Ectodermal cell (in vitro differentiated cells): ENCODE measurements around the gene PLPP1.

Experiments used
- H3K27ac ChIP-seq: 2 replicates; pipeline ENCODE4 v1.7.0; 2013; ENCODE audit warnings: mild to moderate bottlenecking, low read depth, low read length; ENCODE audit not compliant: insufficient read depth, poor library complexity, severe bottlenecking
- H3K27me3 ChIP-seq: 2 replicates; pipeline ENCODE4 v1.7.0; 2013; ENCODE audit warnings: mild to moderate bottlenecking, low read length; ENCODE audit not compliant: insufficient read depth, control insufficient read depth, poor library complexity, severe bottlenecking
- H3K36me3 ChIP-seq: one replicate; pipeline ENCODE4 v1.7.0; 2013; ENCODE audit warnings: low read length; ENCODE audit not compliant: control insufficient read depth, insufficient read depth
- H3K4me1 ChIP-seq: one replicate; pipeline ENCODE4 v1.7.0; 2013; ENCODE audit warnings: low read length; ENCODE audit not compliant: control insufficient read depth, insufficient read depth
- H3K4me3 ChIP-seq: 2 replicates; pipeline ENCODE4 v1.7.0; 2013; ENCODE audit warnings: low read depth, low read length, control low read depth; ENCODE audit not compliant: insufficient read depth
- H3K9me3 ChIP-seq: 2 replicates; pipeline ENCODE4 v1.7.0; 2013; ENCODE audit warnings: mild to moderate bottlenecking, low read length, moderate library complexity; ENCODE audit not compliant: control insufficient read depth
- WGBS, 2 experiments: methylation state at CpG; one replicate each; pipeline ENCODE4 v1.1.7; 2013; ENCODE audit warnings: missing lambda C conversion rate in 2 of 2; 5-methylcytosine and 5-hydroxymethylcytosine counted together

PLPP1 gene

DNA sequence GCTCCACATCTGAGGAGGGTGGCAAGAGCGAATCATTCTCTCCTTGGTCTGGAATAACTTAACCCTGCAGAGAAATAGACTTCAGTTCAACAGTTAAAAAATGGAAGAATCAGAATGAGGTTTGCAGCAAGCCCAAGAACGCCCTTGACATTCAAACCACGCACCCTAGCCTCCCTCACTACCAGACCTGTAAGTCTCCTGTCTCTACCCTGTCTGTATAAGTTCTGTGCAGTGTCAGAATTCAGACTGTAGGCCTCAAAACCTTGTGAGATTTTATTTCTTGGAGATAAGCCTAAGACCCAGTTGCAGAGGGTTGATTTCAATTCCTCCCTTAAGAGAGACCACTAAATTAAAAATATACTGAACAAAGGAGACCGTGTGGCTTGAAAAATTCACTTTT lies 35.8 kb upstream of the PLPP1 start:
- H3K36me3 ChIP-seq, result no peaks in the 10 kb centered on the region
- peaks cover 8% of the 10 kb centered on the region for H3K4me1 ChIP-seq
- no peak overlapping the region for H3K27ac ChIP-seq
- WGBS, 2 experiments, result 87 to 94% methylated on average over 4 of the region's 4 CpGs
- no peak overlapping the region for H3K4me3 ChIP-seq
- no peaks in the 10 kb centered on the region for H3K27me3 ChIP-seq
- H3K9me3 ChIP-seq, result no peaks in the 10 kb centered on the region

GRCh38 chr5:55570026-55570425 lies 35.3 kb upstream of the PLPP1 start:
- WGBS, 2 experiments, result 88 to 100% methylated on average over 2 of the region's 2 CpGs
- Histone ChIP-seq H3K36me3 (no peaks in the 10 kb centered on the region), H3K27me3 (no peaks in the 10 kb centered on the region), H3K27ac (peak overlapping the region; percentile 48), H3K9me3 (no peaks in the 10 kb centered on the region), H3K4me3 (no peak overlapping the region), H3K4me1 (peaks cover 8% of the 10 kb centered on the region)

DNA sequence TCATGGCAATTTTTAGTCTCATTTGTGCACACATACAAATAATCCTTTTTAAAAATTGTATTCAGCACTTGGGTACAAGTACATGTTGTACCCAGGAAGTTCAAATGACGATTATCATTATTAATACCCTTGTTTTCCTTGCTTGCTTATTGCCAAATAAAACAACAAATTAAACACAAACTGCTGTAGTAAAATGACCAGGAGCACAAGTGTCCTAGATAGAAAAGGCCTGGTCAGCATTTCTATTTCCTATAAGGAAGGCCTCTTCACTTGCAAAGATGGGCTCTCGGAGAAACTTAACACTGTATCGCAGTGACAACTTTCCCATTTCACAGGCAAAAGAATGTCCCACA lies 34.7 kb upstream of the PLPP1 start:
- no peaks in the 10 kb centered on the region for H3K36me3 ChIP-seq
- H3K27me3 ChIP-seq, result no peaks in the 10 kb centered on the region
- H3K4me3 ChIP-seq, result no peak overlapping the region
- no peaks in the 10 kb centered on the region for H3K9me3 ChIP-seq
- WGBS, 2 experiments, result 86 to 94% methylated on average over 3 of the region's 3 CpGs
- no peak overlapping the region for H3K27ac ChIP-seq
- H3K4me1 ChIP-seq, result peaks cover 8% of the 10 kb centered on the region

GRCh38 chr5:55568654-55569512 lies 34.1 kb upstream of the PLPP1 start:
- 75 to 79% methylated on average over 15 of the region's 15 CpGs for WGBS, 2 experiments
- H3K27ac ChIP-seq, result no peak overlapping the region

GRCh38 chr5:55564721-55565120 lies 30.0 kb upstream of the PLPP1 start:
- WGBS, 2 experiments, result 92% methylated on average over 3 of the region's 3 CpGs
- H3K27me3 ChIP-seq, result no peaks in the 10 kb centered on the region
- no peaks in the 10 kb centered on the region for H3K9me3 ChIP-seq
- no peak overlapping the region for H3K4me3 ChIP-seq
- H3K4me1 ChIP-seq, result no peaks in the 10 kb centered on the region
- H3K36me3 ChIP-seq, result no peaks in the 10 kb centered on the region
- no peak overlapping the region for H3K27ac ChIP-seq

More at GRCh38 chr5:55568654-55569512, 34.1 kb upstream of the PLPP1 start:
- Histone ChIP-seq H3K4me3 (no peak overlapping the region), H3K36me3 (no peaks in the 10 kb centered on the region), H3K27me3 (no peaks in the 10 kb centered on the region), H3K4me1 (peaks cover 8% of the 10 kb centered on the region), H3K9me3 (no peaks in the 10 kb centered on the region)

- H3K4me3 ChIP-seq, result no peak overlapping the region
- no peaks in the 10 kb centered on the region for H3K27me3 ChIP-seq
- 81 to 90% methylated on average over 2 of the region's 2 CpGs for WGBS, 2 experiments
- H3K4me1 ChIP-seq, result no peaks in the 10 kb centered on the region
- no peak overlapping the region for H3K27ac ChIP-seq
- no peaks in the 10 kb centered on the region for H3K9me3 ChIP-seq
- H3K36me3 ChIP-seq, result no peaks in the 10 kb centered on the region
Observed at GRCh38 chr5:55558484-55558883, 23.7 kb upstream of the PLPP1 start.

GRCh38 chr5:55557123-55557522 lies 22.4 kb upstream of the PLPP1 start:
- 95 to 98% methylated on average over 3 of the region's 3 CpGs for WGBS, 2 experiments
- Histone ChIP-seq H3K27me3 (no peaks in the 10 kb centered on the region), H3K27ac (no peak overlapping the region), H3K4me1 (no peaks in the 10 kb centered on the region), H3K9me3 (no peaks in the 10 kb centered on the region), H3K36me3 (no peaks in the 10 kb centered on the region), H3K4me3 (no peak overlapping the region)

- WGBS, 2 experiments, result 88 to 91% methylated on average over 2 of the region's 2 CpGs
- Histone ChIP-seq H3K27me3 (no peaks in the 10 kb centered on the region), H3K4me1 (no peaks in the 10 kb centered on the region), H3K27ac (no peak overlapping the region), H3K9me3 (no peaks in the 10 kb centered on the region), H3K4me3 (no peak overlapping the region), H3K36me3 (no peaks in the 10 kb centered on the region)
Observed at GRCh38 chr5:55554585-55555202, 19.9 kb upstream of the PLPP1 start.

- H3K27me3 ChIP-seq, result no peaks in the 10 kb centered on the region
- H3K36me3 ChIP-seq, result no peaks in the 10 kb centered on the region
- H3K4me1 ChIP-seq, result no peaks in the 10 kb centered on the region
- no peak overlapping the region for H3K27ac ChIP-seq
- no peak overlapping the region for H3K4me3 ChIP-seq
- H3K9me3 ChIP-seq, result no peaks in the 10 kb centered on the region
- WGBS, 2 experiments, result 95 to 96% methylated on average over 10 of the region's 10 CpGs
Observed at GRCh38 chr5:55551904-55552303, 17.1 kb upstream of the PLPP1 start.

DNA sequence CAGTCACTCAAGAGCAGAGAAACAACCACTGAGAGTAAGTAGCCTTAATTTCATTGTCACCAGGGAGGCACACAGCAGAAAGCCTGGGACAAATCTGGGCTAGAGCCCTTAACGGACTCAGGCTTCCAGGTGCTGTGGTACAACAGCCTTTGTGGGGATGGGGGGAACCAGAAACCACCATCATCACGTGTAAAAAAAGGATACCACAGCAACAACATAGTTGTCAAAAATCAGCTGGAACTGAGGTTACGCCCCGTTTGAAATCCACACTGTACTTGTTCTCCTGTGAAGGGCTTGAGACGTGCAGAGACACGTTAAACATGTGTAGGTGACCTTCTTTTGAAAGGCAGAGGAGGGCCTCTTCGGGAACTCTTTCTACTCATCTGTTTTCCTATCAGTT lies 16.6 kb upstream of the PLPP1 start:
- 90 to 94% methylated on average over 7 of the region's 7 CpGs for WGBS, 2 experiments
- Histone ChIP-seq H3K36me3 (no peaks in the 10 kb centered on the region), H3K4me3 (no peak overlapping the region), H3K4me1 (no peaks in the 10 kb centered on the region), H3K27ac (no peak overlapping the region), H3K27me3 (no peaks in the 10 kb centered on the region), H3K9me3 (no peaks in the 10 kb centered on the region)
